ENCODE measurements around the gene LINS1.

The LINS1 gene

GRCh38 chr15:100602064-100602822 is at the start of gene LINS1, which contains the start of gene ASB7:
TSS of gene LINS1 (minus strand) at chr15:100602184. CDS start at chr15:100580842, 21,342 bp downstream.
TSS of gene ASB7 (plus strand) at chr15:100602589. CDS start at chr15:100612217, 9,628 bp downstream.
- peak; percentile 97 to 100 (median 100) for DNase-seq (ENCODE audit: low read depth in 3 of 3, low spot score in 1 of 3)

GRCh38 chr15:100651253-100651652 is 49.3 kb upstream of the LINS1 start:
- DNase-seq (ENCODE audit: low read depth in 3 of 3, low spot score in 1 of 3), result no peak

GRCh38 chr15:100650685-100651084 is 48.7 kb upstream of the LINS1 start:
- DNase-seq (ENCODE audit: low read depth in 3 of 3, low spot score in 1 of 3), result no peak

- DNase-seq (ENCODE audit: low read depth in 3 of 3, low spot score in 1 of 3), result no peak
These were observed 47.0 kb upstream of the LINS1 start for GRCh38 chr15:100648951-100649350.

- no peak for DNase-seq (ENCODE audit: low read depth in 3 of 3, low spot score in 1 of 3)
These were observed 43.7 kb upstream of the LINS1 start for GRCh38 chr15:100645671-100646070.

- DNase-seq (ENCODE audit: low read depth in 3 of 3, low spot score in 1 of 3), result no peak
These were observed 41.0 kb upstream of the LINS1 start for GRCh38 chr15:100642950-100643338.

- no peak for DNase-seq (ENCODE audit: low read depth in 3 of 3, low spot score in 1 of 3)
These were observed 40.4 kb upstream of the LINS1 start for GRCh38 chr15:100642213-100642949.

- no peak for DNase-seq (ENCODE audit: low read depth in 3 of 3, low spot score in 1 of 3)
These were observed 36.3 kb upstream of the LINS1 start for GRCh38 chr15:100638177-100638730.

GRCh38 chr15:100635406-100636071 is 33.6 kb upstream of the LINS1 start:
- DNase-seq (ENCODE audit: low read depth in 3 of 3, low spot score in 1 of 3), result no peak

- DNase-seq (ENCODE audit: low read depth in 3 of 3, low spot score in 1 of 3), result no peak
These were observed 31.7 kb upstream of the LINS1 start for GRCh38 chr15:100633763-100634075.

GRCh38 chr15:100631831-100632230 is 29.8 kb upstream of the LINS1 start:
- no peak for DNase-seq (ENCODE audit: low read depth in 3 of 3, low spot score in 1 of 3)

GRCh38 chr15:100628746-100629145 is 26.8 kb upstream of the LINS1 start:
- no peak for DNase-seq (ENCODE audit: low read depth in 3 of 3, low spot score in 1 of 3)

- DNase-seq (ENCODE audit: low read depth in 3 of 3, low spot score in 1 of 3), result peak; percentile 22 to 40 (median 34)
These were observed 25.9 kb upstream of the LINS1 start for GRCh38 chr15:100627789-100628395.

GRCh38 chr15:100623301-100623700 is 21.3 kb upstream of the LINS1 start:
- no peak for DNase-seq (ENCODE audit: low read depth in 3 of 3, low spot score in 1 of 3)

GRCh38 chr15:100616700-100617099 is 14.7 kb upstream of the LINS1 start:
- no peak for DNase-seq (ENCODE audit: low read depth in 3 of 3, low spot score in 1 of 3)

- no peak for DNase-seq (ENCODE audit: low read depth in 3 of 3, low spot score in 1 of 3)
These were observed 13.8 kb upstream of the LINS1 start for GRCh38 chr15:100615801-100616200.

GRCh38 chr15:100614918-100615317 is 12.9 kb upstream of the LINS1 start:
- DNase-seq (ENCODE audit: low read depth in 3 of 3, low spot score in 1 of 3), result no peak

GRCh38 chr15:100614336-100614735 is 12.4 kb upstream of the LINS1 start:
- DNase-seq (ENCODE audit: low read depth in 3 of 3, low spot score in 1 of 3), result no peak

- DNase-seq (ENCODE audit: low read depth in 3 of 3, low spot score in 1 of 3), result no peak
These were observed 11.2 kb upstream of the LINS1 start for GRCh38 chr15:100613208-100613607.

- DNase-seq (ENCODE audit: low read depth in 3 of 3, low spot score in 1 of 3), result no peak
These were observed 10.6 kb upstream of the LINS1 start for GRCh38 chr15:100612539-100612938.

GRCh38 chr15:100602823-100603393 is 924 bp upstream of the LINS1 start:
- peak in 1 of 3 donors; percentile 14 for DNase-seq (ENCODE audit: low read depth in 3 of 3, low spot score in 1 of 3)

Measured in stimulated activated CD4-positive, alpha-beta T cell treated with anti-CD3 and anti-CD28 coated beads, TNF-alpha, amount 100 ng/mL, for 1 hour (primary cell).